Measurements from ENCODE around the gene LDHAL6B.
"Not testable (repeated sequence)": the region's sequence is repeated elsewhere in the genome, so short reads cannot be mapped to it uniquely, and the experiment has no call there.

The LDHAL6B gene

DNA sequence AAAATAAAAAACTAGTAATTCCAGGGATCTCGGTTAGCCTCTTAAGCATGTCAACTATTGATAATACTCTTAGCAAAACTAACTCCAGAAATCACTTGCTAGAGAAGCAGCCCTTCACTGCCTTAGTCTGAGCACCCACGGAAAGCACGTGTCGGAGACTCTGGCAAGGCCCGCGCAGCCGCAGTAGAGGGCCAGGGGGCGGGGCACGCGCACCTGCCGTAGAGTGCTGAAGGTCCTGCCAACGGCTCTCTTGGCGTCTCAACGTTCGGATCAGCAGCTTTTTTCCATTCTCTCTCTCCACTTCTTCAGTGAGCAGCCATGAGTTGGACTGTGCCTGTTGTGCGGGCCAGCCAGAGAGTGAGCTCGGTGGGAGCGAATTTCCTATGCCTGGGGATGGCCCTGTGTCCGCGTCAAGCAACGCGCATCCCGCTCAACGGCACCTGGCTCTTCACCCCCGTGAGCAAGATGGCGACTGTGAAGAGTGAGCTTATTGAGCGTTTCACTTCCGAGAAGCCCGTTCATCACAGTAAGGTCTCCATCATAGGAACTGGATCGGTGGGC, at the start of gene LDHAL6B:
Gene LDHAL6B, plus strand, starts transcription at position 221 of the 561 bp plus-strand sequence. Its CDS starts 98 bp downstream, at position 319.
- DNase-seq: no peak

DNA sequence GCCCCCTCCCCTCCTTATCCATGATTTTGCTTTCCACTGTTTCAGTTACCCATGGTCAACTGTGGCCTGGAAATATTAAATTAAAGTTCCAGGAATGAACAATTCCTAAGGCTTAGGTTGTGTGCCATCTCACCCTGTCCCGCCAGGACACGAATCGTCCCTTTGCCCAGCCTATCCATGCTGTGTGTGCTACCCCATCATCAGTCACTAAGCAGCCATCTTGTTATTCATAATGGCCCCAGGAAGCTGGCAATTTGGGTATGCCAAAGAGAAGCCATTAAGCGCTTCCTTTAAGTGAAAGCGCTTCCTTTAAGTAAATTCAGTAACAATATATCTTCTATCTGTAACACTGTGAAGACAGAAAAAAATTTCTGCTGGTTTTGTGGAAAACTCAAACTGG, 49.2 kb upstream of the LDHAL6B start:
- DNase-seq: no peak

DNA sequence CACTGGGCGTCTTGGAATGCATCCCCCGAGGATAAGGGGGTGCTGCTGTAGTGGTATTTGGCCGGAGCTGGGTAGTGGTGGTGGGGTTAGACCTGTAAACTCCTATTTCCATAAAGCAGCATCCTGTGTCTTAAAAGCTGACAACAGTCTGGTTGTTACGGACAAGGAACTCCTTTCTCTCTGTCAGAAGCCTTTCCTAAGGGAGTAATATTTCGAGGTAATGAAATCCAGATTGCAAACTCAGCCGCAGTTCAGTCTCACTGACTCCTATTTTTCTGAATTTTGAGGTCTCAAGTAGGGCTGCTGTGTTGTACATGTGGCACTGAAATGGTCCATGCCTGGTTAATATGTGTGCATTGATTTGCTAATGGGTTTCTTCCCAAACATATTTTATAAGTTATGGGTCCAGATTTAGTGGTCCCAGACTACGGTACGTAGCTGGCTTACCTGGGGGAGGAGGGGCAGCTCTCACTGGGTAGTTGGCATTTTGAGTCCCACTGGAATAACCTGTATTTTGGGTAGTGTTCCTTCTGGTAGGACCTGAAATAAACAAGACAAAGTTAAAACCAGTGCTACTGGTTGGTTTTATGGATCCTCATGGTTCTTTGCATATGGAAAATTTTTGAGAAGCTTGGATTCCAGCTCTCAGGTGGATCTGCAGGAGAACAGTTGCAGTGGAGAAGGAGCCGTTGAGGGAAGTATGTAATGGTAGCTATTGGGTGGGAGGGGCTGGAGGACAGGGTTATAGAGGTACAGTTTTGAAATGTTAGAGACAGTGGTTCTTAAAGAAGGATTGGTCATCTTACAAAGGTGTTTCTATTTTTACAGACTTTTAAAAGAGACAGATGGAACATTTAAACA, 48.6 kb upstream of the LDHAL6B start:
- DNase-seq: no peak

DNA sequence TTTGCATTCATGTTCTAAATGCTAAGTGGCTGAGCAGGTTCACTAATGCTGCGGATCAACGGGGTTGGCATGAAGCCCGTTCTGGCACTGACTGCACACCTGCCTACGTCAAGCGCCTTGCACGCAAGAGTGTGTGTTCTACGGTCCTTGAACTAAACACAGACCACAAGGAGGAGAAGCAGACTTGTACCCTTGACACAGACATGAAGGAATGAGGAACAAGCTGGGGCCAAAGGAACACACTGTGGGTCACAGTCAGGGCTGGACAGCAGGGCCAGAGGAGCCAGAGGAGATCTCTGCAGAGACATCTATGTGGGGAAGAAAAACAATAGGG, 48.0 kb upstream of the LDHAL6B start:
- no peak for DNase-seq

DNA sequence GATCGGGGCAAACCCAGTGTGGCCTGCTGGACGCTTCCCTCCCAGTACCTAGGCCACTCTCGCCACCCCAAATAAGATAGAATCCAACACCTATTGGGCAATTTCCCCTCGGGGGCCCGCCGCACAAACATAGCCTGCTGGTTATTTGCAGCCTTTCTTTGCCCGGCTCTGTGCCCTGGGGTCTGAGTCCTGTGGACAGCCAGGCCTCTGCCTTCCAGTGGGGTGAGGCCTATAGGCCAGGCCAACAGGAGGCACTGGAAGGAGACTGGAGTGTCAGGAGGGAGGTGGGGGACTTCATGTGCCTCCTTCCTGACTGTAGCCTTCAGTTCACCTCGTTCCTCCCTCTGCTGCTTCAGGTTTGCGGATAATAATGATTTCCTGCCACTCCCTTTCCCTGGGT, 47.4 kb upstream of the LDHAL6B start:
- DNase-seq: no peak

DNA sequence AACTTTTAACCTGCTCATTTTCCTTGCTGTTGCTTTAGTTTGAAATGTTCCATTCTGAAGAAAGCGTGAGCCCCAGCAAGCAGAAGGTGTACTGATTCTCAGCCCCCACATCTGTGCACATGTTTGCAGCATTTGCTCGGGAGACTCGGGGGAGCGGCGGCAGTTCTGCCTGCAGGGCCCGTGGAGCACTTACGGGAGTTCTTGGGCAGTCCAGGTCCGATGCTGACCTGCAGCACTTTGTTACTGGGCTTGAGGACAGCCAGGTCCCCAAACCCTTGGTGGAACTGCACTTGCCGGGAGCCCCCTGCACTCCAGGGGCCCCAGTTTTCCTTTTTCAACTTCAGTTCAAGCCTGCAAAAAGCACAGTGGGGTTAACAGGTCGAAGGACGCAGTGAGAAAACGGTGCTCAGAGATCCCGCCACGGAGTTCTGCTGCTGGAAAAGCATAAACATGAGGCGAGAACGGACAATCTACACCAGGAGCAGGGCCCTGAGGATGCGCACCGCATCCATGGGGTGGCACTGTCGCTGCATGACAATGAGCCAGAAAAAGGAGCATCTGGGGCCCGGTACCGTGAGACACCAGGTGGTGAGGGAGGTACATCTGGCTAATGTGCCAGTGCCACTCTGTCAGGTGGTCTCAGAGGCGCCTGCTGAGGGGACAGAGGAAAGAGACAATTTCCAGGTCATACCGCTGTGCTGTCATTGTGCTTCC, 45.6 kb upstream of the LDHAL6B start:
- no peak for DNase-seq

DNA sequence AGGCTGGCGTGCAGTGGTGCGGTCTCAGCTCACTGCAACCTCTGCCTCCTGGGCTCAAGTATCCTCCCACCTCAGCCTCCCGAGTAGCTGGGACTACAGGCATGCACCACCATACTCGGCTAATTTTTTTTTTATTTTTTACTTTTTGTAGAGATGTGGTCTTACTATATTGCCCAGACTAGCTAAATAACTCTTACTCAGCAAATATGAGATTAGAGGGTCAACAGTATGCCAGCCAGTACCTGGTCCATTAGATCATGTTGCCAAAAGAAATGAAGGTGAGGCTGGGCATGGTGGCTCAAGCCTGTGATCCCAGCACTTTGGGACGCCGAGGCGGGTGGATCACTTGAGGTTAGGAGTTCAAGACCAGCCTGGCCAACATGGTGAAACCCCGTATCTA, 44.6 kb upstream of the LDHAL6B start:
- not testable (repeated sequence) for DNase-seq

DNA sequence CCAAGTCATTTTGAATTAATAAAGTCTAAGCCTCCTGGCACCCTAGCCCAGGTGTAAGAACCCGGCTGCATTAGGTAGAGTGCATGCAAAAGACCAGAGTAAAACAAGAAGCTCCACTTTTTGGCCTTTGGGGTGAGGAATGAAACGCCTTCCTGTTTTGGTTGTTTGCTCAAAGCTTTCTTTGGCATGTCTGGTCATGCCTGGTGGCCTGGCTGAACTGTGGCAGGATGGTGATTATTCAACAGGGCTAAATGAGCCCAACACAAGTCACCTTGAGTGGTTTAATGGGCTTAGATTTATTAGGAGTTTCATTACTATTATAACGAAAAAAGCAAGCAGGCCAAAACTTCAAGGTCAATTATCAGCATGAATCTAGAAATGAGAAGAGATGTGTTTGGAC, 40.9 kb upstream of the LDHAL6B start:
- no peak for DNase-seq

DNA sequence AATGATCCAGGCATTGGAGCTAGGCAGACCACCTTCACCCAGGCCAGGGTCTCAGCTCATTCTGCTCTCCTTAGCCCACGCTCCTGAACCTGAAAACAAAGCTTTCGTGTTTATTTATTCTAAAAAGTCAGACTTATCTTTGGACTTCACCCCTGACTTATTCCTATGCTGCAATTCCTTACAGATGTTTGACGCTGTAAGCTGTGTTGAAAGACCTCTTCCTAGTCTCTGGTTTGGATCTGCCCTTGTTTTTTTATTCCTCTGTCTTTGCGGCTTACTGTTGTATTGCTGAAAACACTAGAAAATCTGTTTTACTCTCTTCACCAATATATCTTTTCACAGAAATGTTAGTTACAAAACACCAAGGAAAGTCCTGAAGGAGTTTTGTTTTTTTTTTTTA, 40.5 kb upstream of the LDHAL6B start:
- no peak for DNase-seq

DNA sequence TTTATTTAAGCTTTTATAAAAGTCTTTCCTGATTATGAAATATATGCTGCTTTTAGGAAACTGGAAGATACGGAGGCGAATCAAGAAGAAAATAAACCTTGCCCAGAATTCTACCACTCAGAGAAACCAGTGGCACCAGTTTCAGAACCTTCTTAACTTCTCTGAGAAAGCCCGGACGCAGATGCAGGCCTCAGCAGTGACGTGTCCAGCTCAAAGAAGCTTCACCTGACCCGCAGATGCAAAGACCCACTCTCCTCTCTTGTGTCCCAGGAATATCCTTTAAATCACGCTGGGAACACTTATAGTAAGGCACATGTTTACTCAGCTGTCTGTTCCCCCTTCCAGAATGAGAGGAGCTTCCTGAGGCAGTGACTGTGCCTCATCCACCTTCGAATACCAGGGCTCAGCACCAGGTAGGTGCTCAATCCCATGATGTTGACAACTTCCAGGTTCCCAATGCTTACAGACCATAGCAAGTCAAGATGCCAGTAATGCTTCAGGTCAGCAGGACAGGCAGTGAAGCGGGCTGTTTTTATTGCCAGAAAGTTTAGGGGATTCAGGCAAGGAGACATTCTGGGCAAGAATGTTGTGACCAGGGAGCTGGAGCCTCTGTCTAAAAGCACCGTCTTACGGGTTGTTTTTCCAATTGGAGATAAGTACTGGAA, 39.9 kb upstream of the LDHAL6B start:
- DNase-seq: no peak

DNA sequence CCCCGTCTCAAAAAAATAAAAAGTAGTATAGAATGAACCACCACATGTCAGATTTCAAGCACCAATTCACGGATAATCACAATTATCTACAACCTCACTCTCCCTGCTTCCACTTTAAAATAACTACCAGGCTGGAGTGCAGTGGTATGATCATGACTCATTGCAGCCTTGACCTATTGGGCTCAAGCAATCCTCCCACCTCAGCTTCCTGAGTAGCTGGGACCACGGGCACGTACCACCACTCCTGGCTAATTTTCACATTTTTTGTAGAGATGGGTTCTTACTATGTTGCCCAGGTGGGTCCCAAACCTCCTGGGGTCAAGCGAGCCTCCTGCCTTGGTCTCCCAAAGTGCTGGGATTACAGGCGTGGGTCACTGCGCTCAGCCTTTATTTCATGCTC, 38.1 kb upstream of the LDHAL6B start:
- DNase-seq: no peak

DNA sequence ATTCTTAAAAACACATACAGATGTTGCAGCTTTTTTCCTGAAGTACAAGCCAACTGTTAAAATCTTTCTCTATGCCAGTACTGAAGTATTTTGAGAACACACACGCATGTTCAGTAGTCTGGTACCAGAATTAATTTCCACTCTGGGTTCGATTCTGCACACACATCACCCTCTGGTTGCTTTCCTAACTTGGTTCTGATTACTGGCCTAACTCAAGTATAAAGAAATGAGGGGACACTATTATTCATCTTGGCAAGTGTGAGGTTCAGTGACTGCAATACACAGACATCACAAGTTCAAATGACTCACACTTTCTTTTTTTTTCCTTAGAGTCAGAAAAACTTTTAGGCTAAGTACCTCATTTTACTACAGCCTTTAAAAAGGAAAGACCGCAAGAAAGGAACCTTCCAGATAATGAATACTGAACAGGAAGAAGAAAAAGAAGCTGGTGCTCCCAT, 37.4 kb upstream of the LDHAL6B start:
- no peak for DNase-seq

DNA sequence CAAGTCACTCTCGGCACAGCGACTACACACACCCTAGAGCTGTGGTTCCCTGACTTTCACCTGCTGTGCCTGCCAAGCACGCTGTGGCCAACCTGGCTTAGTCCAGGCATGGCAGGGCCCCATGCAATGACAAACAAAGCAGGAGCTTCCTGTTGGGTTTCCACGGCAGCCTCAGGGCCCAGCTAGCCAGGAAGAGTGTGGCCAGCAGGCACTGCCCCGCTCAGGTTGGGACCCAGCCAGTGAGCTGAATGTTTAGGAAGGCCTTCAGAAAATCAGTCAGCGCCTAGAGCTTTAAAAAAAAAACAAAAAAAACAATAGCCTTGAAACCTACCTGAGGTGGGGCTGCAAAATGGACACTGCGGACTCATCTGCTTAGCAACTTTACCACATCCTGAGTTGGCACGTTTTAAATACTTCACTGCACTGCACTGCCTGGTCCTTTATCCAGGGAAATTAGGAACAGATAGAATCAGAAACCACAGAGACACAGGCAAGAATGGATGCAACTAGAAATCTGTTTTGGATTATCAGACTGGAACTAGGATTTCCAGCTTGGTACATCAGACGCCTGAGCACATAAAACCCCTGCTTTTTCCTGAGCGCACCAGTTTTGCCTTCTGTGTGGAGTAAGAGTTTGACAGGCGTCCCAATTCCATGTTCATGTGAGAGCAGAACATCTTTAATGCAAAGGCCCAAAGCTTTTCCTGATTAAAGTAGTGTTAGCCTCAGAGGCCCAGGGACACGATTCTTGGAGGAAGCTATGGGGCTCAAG, 36.2 kb upstream of the LDHAL6B start:
- DNase-seq: no peak

DNA sequence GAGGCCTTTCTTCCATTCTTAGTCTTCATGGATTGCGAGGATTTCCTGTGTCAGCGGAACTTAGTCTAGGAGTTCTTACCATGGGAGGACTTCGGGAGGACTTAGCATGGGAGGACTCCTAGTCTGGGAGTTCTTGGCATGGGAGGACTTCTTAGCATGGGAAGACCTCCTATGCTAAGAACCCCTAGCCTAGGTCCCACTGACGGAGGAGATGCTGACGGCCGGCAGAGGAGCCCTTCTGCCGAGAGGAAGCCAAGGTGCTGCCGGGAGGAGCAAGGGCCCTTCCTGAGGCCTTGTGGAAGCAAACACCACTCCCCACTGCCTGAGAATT, 35.6 kb upstream of the LDHAL6B start:
- no peak for DNase-seq

DNA sequence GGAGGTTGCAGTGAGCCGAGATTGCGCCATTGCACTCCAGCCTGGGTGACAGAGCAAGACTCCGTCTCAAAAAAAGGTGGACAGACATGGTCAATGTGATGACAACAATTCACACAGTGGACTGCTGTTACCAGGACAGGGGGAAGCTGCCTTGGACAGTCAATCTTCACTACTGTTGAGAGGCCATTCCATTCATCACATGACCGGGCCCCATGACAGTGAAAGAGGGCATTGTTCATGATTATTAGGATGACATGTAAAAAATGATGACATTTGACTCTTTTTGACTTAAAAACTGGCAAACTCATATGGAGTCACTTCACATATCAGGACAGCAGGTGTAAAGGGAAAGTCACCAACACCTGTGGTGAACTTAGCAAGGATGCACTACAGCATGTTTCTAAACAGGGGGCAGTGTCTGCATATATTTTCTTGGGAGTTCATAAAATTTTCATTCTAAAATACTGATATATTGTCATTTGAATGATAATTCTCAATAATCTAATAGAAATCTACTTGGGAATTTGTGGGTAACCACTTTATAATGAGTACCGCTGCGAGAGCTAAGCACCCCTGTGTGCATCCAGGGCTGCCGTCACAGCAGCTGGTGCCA, 34.2 kb upstream of the LDHAL6B start:
- no peak for DNase-seq

DNA sequence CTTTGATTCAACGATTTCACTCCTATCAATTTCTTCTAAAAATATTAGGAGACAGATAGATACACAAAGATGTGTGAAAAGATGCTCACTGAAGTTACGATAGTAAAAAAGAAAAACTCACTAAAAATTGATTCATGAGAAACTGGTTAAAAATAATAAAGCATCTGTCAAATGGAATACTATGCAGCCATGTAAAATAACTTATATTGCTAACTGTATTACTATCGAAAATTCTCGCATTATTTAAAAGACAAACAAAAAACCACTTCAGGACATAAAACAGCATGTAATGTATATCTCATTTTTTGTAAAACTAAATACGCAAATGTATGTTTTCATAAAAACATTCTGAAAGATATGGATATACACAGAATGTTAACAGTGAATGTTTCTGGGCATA, 33.4 kb upstream of the LDHAL6B start:
- no peak for DNase-seq

DNA sequence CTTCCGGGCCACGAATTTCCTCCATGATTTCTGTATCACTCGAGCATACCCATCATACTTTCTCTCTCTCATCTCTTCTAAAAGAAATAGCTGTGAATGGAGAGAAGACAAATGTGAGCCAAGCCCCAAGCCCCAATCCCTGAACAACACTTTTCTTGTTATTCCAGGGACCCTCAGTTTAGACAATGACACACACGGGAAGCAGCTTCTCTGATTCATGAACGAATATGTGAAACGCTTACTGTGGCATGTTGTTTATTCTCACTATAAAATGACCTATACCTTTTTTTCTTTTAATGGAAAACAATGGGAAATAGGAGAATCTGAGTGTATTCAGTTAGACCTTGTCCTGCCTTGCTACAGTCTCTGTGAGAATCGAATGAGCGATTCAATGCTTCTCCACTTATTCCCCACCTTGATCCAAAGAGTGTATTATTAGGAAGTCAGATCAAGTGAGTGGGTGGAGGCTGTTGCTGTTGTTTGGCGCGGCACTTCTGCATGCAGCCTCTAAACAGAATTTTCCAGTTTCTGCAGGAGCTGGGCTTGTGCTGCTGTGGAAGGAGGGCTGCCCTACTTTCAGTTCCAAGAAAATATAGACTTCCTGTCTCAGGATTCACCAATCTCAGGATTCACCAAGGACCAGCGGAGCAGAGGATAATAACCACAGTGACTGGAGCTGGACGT, 32.4 kb upstream of the LDHAL6B start:
- DNase-seq: no peak

DNA sequence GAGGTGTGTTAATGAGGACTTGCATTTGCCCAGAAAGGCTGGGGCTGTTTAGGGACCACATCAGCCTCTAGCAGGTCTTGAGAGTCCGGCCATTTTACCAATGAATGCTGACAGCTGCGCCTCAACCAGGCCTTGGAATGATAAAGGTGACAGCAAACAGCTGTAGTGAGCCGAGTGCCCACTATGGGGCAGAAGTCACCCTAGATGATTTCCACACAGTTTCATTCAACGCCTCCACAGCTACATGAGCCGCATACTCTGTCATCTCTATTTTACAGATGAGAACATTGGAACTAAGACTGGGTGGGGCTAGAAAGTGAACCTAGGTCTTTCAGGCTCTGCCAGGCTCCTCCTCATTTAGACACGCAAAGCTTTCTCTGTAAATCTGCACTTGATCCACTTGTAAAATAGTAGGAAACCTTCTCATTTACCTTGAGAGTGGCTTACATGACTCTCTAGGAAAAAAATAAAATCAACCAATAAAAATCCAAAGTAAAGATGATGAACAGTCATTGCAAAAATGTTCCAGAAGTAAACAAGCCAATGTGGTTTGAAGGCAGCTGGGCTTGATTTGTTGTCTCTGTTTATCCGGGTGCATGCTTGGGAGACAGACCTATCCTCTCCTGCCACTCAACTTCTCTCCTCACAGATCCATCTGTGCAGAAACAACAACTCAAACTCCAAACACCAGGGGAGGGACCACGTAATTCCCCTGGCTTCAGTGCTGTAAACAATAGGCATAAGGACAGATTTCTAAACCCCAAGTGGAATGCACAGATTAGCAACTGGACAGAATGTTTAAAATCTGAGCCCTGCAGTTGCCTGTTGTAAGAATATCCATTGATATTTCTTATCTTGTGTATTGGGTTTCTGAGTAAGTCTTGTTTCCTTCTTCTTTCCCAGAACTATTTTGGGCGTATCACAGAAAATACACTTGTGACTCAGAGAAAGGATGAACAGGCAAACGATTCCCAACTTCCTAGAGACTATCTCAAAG, 31.5 kb upstream of the LDHAL6B start:
- no peak for DNase-seq

DNA sequence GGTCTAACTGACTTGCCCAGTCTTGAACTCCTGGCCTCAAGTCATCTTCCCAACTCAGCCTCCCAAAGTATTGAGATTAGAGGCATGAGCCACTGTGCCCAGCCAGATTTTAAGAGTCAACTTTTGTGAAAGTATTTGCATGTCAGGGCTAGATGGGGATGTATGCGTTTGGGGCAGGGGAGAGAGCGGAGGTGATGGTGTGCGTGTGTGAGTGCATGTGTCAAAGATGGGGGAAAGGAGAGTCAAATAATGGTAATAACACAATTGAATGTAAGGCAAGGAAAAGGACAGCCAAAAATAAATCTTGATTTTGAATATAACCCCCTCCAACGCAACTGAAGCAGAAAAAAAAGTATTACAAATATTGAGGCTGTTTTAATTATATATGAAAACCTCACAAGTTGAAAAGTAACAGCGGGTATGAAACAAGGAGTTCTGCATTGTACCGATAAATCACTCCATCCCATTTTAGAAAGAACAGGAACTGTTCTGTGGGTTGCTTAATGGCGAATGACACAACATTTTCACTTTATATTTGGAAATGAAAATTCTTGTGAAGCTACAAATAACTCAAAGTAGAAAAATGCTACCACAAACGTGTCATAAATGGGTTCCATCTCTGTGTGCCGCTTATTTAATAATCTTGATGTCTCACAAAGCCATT, 29.9 kb upstream of the LDHAL6B start:
- DNase-seq: no peak

DNA sequence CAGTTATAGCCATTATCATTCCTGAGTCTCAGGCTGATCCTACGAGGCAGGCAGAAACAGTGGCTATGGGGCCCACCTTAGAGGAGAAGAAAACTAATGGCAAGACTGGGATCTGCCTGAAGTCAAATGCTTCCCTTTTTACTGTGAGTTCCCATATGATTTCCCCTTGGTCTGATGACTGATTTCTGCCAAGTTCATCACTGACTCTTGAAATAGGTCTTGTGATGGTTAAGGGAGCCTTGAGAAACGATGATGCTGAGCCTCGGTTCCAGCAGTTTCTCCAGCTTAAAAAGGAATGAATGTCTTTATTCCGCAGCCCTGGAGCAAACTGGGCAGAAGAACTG, 29.4 kb upstream of the LDHAL6B start:
- DNase-seq: no peak
